H1 (cell line): ENCODE results near the gene FLRT3. TPM values are rescaled to one million over a fixed set of nuclear protein-coding genes. Genes with fewer than 3 reads are reported as not detected.

Source experiments
- CTCF ChIA-PET: fragments of 300-600 bp; sonication (Branson Sonifier 250); formaldehyde crosslinking; loops from one replicate; lab custom pipeline; 2021; ENCODE audit not compliant: partially characterized antibody; lab: Charles Lee
- POLR2A ChIA-PET: fragments of 300-600 bp; sonication (Branson Sonifier 250); formaldehyde crosslinking; loops from one replicate; lab custom pipeline; 2021; ENCODE audit warnings: inconsistent platforms; ENCODE audit not compliant: partially characterized antibody; lab: Charles Lee
- DNase-seq, 2 experiments: peaks; one replicate each; pipeline versions ENCODE4 v3.0.0 to v3.0.0-alpha.2; 2010 to 2022; ENCODE audit warnings: low spot score in 2 of 2, low read depth in 1 of 2, mixed read lengths in 1 of 2
- FAIRE-seq: peaks from 2 replicates; lab custom pipeline; 2011; peaks lifted over from hg19 to GRCh38; lab: Jason Lieb, UNC
- H2AFZ ChIP-seq: 2 replicates; pipeline ENCODE4 v1.8.1; 2012; ENCODE audit warnings: low read length, inconsistent platforms
- H2AK5ac ChIP-seq: 2 replicates; pipeline ENCODE4 v1.6.1; 2013; ENCODE audit warnings: low read depth, low read length
- H2BK120ac ChIP-seq: replicated peaks from 2 replicates; pipeline ENCODE3; 2013; ENCODE audit warnings: low read depth, low read length, inconsistent platforms
- H2BK12ac ChIP-seq: 2 replicates; pipeline ENCODE4 v1.6.1; 2013; ENCODE audit warnings: low read depth, low read length
- H2BK15ac ChIP-seq: 2 replicates; pipeline ENCODE4 v1.6.1; 2013; ENCODE audit warnings: low read length
- H2BK20ac ChIP-seq: 2 replicates; pipeline ENCODE4 v1.6.1; 2013; ENCODE audit warnings: low read length
- H2BK5ac ChIP-seq: 2 replicates; pipeline ENCODE4 v1.6.1; 2013; ENCODE audit warnings: low read depth, low read length
- H3K14ac ChIP-seq: 2 replicates; pipeline ENCODE4 v1.6.1; 2013; ENCODE audit warnings: inconsistent platforms; ENCODE audit not compliant: insufficient read length
- H3K18ac ChIP-seq: 2 replicates; pipeline ENCODE4 v1.6.1; 2013; ENCODE audit warnings: low read length; ENCODE audit errors: extremely low read depth
- H3K23ac ChIP-seq: 2 replicates; pipeline ENCODE4 v1.6.1; 2013; ENCODE audit warnings: inconsistent platforms; ENCODE audit not compliant: insufficient read length
- H3K23me2 ChIP-seq: 2 replicates; pipeline ENCODE4 v1.6.1; 2013; ENCODE audit warnings: low read depth, low read length
- H3K27ac ChIP-seq: 2 replicates; pipeline ENCODE4 v1.6.1; 2011; ENCODE audit warnings: low read depth, low read length, inconsistent platforms
- H3K27me3 ChIP-seq, 4 experiments: replicated peaks in 1 of 4; 1 replicate in 1 of 4; 2 replicates in 3 of 4; pipeline versions ENCODE4 v1.6.1 to v1.8.1; 2011 to 2013; ENCODE audit warnings: low read length in 3 of 4, mild to moderate bottlenecking in 3 of 4, inconsistent platforms in 2 of 4, mixed read lengths in 2 of 4, moderate library complexity in 1 of 4; ENCODE audit not compliant: control insufficient read depth in 3 of 4, insufficient read depth in 3 of 4; ENCODE audit errors: extremely low read depth in 1 of 4
- H3K36me3 ChIP-seq, 4 experiments: 2 replicates each; pipeline versions ENCODE4 v1.6.1 to v1.8.1; 2011 to 2013; ENCODE audit warnings: mild to moderate bottlenecking in 4 of 4, low read length in 3 of 4, moderate library complexity in 2 of 4, control low read depth in 1 of 4, inconsistent platforms in 1 of 4; ENCODE audit not compliant: insufficient read depth in 4 of 4, control insufficient read depth in 2 of 4
- H3K4ac ChIP-seq: replicated peaks from 2 replicates; pipeline ENCODE3; 2013; ENCODE audit warnings: low read length, low read depth, mixed read lengths, inconsistent platforms; ENCODE audit not compliant: insufficient read length
- H3K4me1 ChIP-seq, 4 experiments: replicated peaks in 1 of 4; 1 replicate in 1 of 4; 2 replicates in 3 of 4; pipeline versions ENCODE4 v1.6.1 to v1.8.1; 2011 to 2013; ENCODE audit warnings: low read length in 3 of 4, inconsistent platforms in 2 of 4, mixed read lengths in 1 of 4; ENCODE audit not compliant: insufficient read depth in 4 of 4, control insufficient read depth in 3 of 4
- H3K4me2 ChIP-seq, 2 experiments: 2 replicates each; pipeline versions ENCODE4 v1.6.1 to v1.8.1; 2011 to 2013; ENCODE audit warnings: low read depth in 2 of 2, low read length in 2 of 2, control low read depth in 1 of 2, inconsistent platforms in 1 of 2, mild to moderate bottlenecking in 1 of 2; ENCODE audit not compliant: insufficient read depth in 1 of 2
- H3K4me3 ChIP-seq, 4 experiments: fragments of 200-600, 300-600 bp in 1 of 4; sonication (generic), shearing (Covaris generic), sonication (Bioruptor Twin) in 1 of 4; 2 replicates each; pipeline versions ENCODE4 v1.5.1 to v1.8.1; 2011 to 2016; ENCODE audit warnings: low read length in 4 of 4, low read depth in 3 of 4, control low read depth in 2 of 4, inconsistent platforms in 2 of 4, mild to moderate bottlenecking in 2 of 4, mixed read lengths in 1 of 4, moderate library complexity in 1 of 4; ENCODE audit not compliant: insufficient read depth in 2 of 4; ENCODE audit errors: extremely low read depth in 1 of 4
- H3K56ac ChIP-seq: replicated peaks from 2 replicates; pipeline ENCODE3; 2013; ENCODE audit warnings: low read depth, mild to moderate bottlenecking, mixed read lengths, low read length, inconsistent platforms; ENCODE audit not compliant: insufficient read length
- H3K79me1 ChIP-seq: 2 replicates; pipeline ENCODE4 v1.6.1; 2013; ENCODE audit warnings: low read depth, low read length, control low read depth
- H3K79me2 ChIP-seq, 2 experiments: 2 replicates each; pipeline versions ENCODE4 v1.6.1 to v1.8.1; 2012 to 2013; ENCODE audit warnings: low read length in 2 of 2, mild to moderate bottlenecking in 2 of 2, inconsistent platforms in 1 of 2; ENCODE audit not compliant: insufficient read depth in 2 of 2, control insufficient read depth in 1 of 2
- H3K9ac ChIP-seq, 4 experiments: replicated peaks in 1 of 4; 1 replicate in 1 of 4; 2 replicates in 3 of 4; pipeline versions ENCODE4 v1.6.1 to v1.8.1; 2011 to 2013; ENCODE audit warnings: low read depth in 3 of 4, low read length in 3 of 4, control low read depth in 2 of 4, mild to moderate bottlenecking in 2 of 4, moderate library complexity in 2 of 4, inconsistent platforms in 1 of 4; ENCODE audit errors: extremely low read depth in 1 of 4
- H3K9me3 ChIP-seq, 2 experiments: 2 replicates each; pipeline versions ENCODE4 v1.6.1 to v1.8.1; 2012 to 2013; ENCODE audit warnings: mild to moderate bottlenecking in 2 of 2, moderate library complexity in 2 of 2, control low read depth in 1 of 2, inconsistent platforms in 1 of 2, low read depth in 1 of 2, low read length in 1 of 2, mixed read lengths in 1 of 2; ENCODE audit not compliant: insufficient read depth in 2 of 2
- H4K20me1 ChIP-seq, 2 experiments: replicated peaks in 1 of 2; 2 replicates each; pipeline versions ENCODE3 to v1.8.1; 2011 to 2013; ENCODE audit warnings: inconsistent platforms in 2 of 2, low read length in 2 of 2, mild to moderate bottlenecking in 1 of 2; ENCODE audit not compliant: insufficient read depth in 2 of 2, control insufficient read depth in 1 of 2
- H4K5ac ChIP-seq: 2 replicates; pipeline ENCODE4 v1.6.1; 2013; ENCODE audit warnings: low read length, low read depth, mixed read lengths, inconsistent platforms; ENCODE audit not compliant: insufficient read length
- H4K8ac ChIP-seq: 2 replicates; pipeline ENCODE4 v1.8.0; 2013; ENCODE audit warnings: mild to moderate bottlenecking, moderate library complexity, low read length, inconsistent platforms; ENCODE audit not compliant: insufficient read depth; ENCODE audit errors: extremely low read depth
- H4K91ac ChIP-seq: replicated peaks from 2 replicates; pipeline ENCODE3; 2013; ENCODE audit warnings: low read length, mixed read lengths, inconsistent platforms; ENCODE audit not compliant: insufficient read length
- JUN ChIP-seq: IDR thresholded peaks from 2 replicates; pipeline ENCODE4 v1.6.1; 2011; ENCODE audit warnings: low read depth, mild to moderate bottlenecking, improper control_type of control experiment, low read length
- SRF ChIP-seq: IDR thresholded peaks from 2 replicates; pipeline ENCODE4 v1.6.1; 2011; ENCODE audit warnings: mild to moderate bottlenecking, low read depth, low read length, moderate library complexity
- WGBS, 2 experiments: shearing (Covaris generic) in 1 of 2; methylation state at CpG; one replicate each; pipeline versions ENCODE4 v1.1.6 to v1.1.7; 2013 to 2015; ENCODE audit warnings: low lambda C conversion rate in 2 of 2, mixed read lengths in 2 of 2, inconsistent platforms in 1 of 2, low coverage in 1 of 2, missing lambda C conversion rate in 1 of 2; ENCODE audit not compliant: insufficient replicate concordance in 2 of 2, insufficient coverage in 1 of 2, insufficient read length in 1 of 2; ENCODE audit errors: extremely low coverage in 1 of 2, missing lambda C conversion rate in 1 of 2; 5-methylcytosine and 5-hydroxymethylcytosine counted together
- polyA plus RNA-seq, 7 experiments: library from polyadenylated mRNA; depleted of rRNA in 3 of 7; stranded (reverse) in 5 of 7; unstranded in 2 of 7; fragments of >200 nt in 5 of 7; fragments of 200-250 nt in 2 of 7; gene quantifications; 1 replicate in 5 of 7; 2 replicates in 1 of 7; 4 replicates in 1 of 7; pipeline versions ENCODE4 v1.2.1 to v1.2.3, GENCODE V29; 2011 to 2013; ENCODE audit warnings: missing spikeins in 2 of 7, mixed read lengths in 2 of 7
- total RNA-seq: library from RNA; stranded (reverse); fragmentation: NEBNext Ultra II Directional; extraction: Animal tissue kit (Norgen Biotek cat#: 25700); gene quantifications from 2 replicates; pipeline ENCODE4 v1.2.1, GENCODE V29; 2021

Gene FLRT3
- total and polyA plus RNA-seq, 2 of the 8 experiments (the other 6 are each of a cell fraction or from before 2014, with no cell fraction given) = 0.35 to 0.41 TPM

DNA sequence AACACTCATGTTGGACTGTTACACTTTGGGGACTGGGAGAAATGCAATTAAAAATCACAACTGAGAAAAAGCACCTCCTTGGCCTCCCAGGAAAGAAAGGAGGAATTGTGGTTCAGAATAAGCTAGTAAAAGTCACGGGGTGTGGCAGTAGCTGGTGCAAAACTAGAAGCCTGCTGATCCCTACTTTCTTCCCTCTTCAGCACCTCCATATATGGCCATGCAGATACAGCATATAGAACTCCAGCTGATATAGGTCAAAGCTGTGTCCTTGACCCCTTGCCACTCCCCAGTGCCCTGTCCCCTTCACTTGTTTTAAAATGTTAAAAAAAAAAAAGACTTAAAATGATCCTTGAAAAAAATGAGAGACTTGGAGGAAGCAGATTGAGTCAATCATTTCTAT is 5.5 kb upstream of the FLRT3 start:
- H4K8ac ChIP-seq = no peak overlapping the region
- H4K91ac ChIP-seq = no peak overlapping the region
- no peak overlapping the region for H3K23ac ChIP-seq
- no peak overlapping the region for H2AK5ac ChIP-seq
- ChIA-PET POLR2A (no interaction called here), CTCF (interaction anchor here (0.8 kb wide), 1 partner anchor 18 kb away, joined by 4 read pairs; no protein-coding TSS in a partner anchor)
- H3K9ac ChIP-seq = no peak overlapping the region
- no peak overlapping the region for H4K5ac ChIP-seq
- H2BK120ac ChIP-seq = no peak overlapping the region
- no peaks in the 10 kb centered on the region for H3K79me2 ChIP-seq
- H3K27me3 ChIP-seq = no peaks in the 10 kb centered on the region
- no peaks in the 10 kb centered on the region for H3K36me3 ChIP-seq
- no peak overlapping the region for H2BK20ac ChIP-seq
- H4K20me1 ChIP-seq = no peaks in the 10 kb centered on the region
- H2BK5ac ChIP-seq = no peak overlapping the region
- FAIRE-seq (no peak), DNase-seq (no peak)
- TF ChIP-seq JUN (no peak), SRF (peak; percentile 92)
- H2BK12ac ChIP-seq = no peak overlapping the region
- no peak overlapping the region for H2BK15ac ChIP-seq
- no peaks in the 10 kb centered on the region for H3K79me1 ChIP-seq
- H3K27ac ChIP-seq = no peak overlapping the region
- H3K4me2 ChIP-seq = no peak overlapping the region
- no peak overlapping the region for H3K18ac ChIP-seq
- H3K56ac ChIP-seq = no peak overlapping the region
- no peaks in the 10 kb centered on the region for H3K9me3 ChIP-seq
- no peak overlapping the region for H3K4me3 ChIP-seq
- H2AFZ ChIP-seq = peak overlapping the region; percentile 86; the same call in 1 of the 2 replicates
- H3K4ac ChIP-seq = no peak overlapping the region
- no peak overlapping the region for H3K14ac ChIP-seq
- no peaks in the 10 kb centered on the region for H3K4me1 ChIP-seq
- H3K23me2 ChIP-seq = no peaks in the 10 kb centered on the region
- WGBS, 2 experiments = 83% methylated on average over 1 of the region's 1 CpG; no CpG with 5 or more reads in 1 of the 2 experiments
